GM21529 (cell line): ENCODE results near the gene GIMAP5.
A peak's percentile ranks its signal among the peaks of the same experiment; 100 is the strongest.

Source experiments
- ATAC-seq: cut with Tn5 transposase; IDR thresholded peaks from one replicate; pipeline ENCODE4 v1.9.1; 2021; ENCODE audit not compliant: unreplicated experiment

The GIMAP5 gene

DNA sequence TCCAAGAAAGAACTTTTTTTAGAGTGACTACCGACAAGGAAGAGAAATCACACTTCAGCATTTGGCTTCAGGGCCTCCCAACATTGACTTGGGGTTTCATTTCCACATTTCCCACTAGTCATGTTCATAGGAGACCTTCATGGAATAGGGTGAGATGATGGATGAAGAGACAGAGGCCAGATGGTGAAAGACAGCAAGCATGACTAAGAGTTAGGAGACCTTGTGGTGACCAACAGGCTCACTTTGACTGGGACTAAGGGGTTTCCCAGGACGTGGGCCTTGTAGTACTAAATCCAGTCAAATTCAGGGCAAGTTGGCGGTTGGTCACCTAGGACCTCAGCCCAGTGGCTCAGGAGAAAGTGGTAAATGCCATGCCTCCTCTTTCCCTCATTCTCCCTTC, 3.0 kb upstream of the GIMAP5 start:
- no peak for ATAC-seq

DNA sequence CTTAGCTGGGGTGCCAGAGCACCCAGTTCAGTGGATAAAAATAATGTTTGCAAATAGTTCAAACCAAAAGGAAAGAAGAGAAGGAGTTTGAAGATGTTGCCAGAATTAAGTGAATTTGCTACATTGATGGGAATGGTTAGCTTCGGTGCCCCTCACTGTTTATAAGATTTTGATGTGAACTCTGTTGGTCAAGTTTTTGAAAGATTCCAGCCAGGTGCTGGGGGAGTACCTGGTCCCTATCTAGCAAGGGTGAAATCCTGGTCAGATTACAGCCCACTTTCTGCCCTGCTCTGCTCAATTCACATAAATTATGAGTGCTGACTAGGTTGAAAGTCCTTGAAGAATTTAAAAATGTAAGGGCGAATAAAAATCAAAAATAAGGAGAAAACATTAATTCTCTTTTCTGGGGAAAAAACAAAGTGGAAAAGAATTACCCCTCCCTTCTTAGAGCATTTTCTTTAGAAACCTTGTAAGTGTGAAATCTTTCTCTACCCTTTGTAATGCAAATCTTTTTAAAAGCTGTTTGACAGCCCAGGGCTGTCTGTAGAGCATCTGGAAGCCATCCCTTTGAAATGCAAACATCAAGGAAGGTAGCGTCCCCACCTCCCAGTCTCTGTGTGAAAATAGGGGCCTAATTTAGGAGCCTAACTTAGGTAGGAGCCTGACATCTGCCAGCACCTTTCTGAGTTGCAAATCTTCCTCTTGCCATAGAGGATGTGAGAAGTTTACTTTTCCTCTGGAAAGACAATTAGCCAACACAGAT, 1.4 kb upstream of the GIMAP5 start:
- ATAC-seq: no peak

- ATAC-seq: peak; percentile 29
These were observed 354 bp upstream of the GIMAP5 start for GRCh38 chr7:150736864-150737263.

DNA sequence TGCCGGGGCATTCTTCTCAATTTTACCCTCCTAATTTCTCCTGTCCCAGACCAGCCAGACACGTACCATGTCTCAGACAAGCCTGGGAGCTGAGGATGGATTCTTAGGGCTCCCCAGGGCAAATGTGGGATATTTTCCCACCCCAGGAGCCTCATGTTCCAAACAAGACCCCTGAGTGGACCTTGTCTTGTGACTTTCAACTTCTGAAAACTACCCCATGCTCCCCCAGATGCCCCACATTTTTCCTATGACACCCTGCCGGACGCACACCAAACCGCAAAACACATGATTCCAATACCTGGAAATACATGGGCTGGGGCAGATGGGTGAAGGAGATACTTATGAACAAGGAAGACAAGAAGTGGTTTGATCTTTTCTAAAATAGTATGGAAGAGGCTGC, 874 bp downstream of the GIMAP5 start:
- no peak for ATAC-seq

- ATAC-seq: no peak
These were observed 1.4 kb downstream of the GIMAP5 start for GRCh38 chr7:150738591-150739001.

DNA sequence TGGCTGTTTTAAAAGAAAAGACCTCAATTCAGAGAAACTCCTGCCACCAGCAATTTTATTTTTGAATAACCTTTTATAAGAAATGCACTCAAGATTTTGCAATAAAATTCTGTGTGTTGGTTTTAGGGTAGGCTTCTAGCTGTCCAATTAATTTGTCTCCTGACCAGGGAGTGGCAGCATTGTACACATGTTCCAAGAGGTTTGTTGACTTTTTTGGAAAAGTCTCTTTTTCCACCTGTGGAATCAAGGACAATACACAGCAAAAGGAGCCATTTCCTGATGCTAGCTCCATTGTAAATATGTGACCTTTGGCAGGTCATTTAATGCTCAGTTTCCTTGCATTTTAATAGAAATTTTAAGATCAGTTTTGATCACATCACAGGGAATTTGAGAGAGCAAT, 1.8 kb downstream of the GIMAP5 start:
- ATAC-seq: no peak

DNA sequence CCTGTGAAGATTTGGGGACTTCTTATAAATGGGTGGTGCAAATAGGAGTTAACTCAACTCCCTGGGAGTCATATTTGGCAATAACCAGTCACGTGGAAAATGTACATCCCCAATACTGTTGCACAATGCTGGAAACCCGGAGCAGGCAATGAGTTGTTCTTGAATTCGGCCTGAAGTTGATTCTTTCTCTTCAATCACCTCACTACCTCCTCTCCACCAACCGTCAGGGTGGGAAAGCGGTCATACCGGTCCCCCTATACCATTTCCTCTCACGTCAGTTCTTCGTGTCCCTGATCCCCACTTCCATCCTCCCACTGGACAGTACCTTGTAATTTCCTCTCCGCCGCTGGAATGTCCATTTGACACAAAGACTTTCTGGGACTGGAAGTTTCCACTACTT, 2.8 kb downstream of the GIMAP5 start:
- no peak for ATAC-seq

DNA sequence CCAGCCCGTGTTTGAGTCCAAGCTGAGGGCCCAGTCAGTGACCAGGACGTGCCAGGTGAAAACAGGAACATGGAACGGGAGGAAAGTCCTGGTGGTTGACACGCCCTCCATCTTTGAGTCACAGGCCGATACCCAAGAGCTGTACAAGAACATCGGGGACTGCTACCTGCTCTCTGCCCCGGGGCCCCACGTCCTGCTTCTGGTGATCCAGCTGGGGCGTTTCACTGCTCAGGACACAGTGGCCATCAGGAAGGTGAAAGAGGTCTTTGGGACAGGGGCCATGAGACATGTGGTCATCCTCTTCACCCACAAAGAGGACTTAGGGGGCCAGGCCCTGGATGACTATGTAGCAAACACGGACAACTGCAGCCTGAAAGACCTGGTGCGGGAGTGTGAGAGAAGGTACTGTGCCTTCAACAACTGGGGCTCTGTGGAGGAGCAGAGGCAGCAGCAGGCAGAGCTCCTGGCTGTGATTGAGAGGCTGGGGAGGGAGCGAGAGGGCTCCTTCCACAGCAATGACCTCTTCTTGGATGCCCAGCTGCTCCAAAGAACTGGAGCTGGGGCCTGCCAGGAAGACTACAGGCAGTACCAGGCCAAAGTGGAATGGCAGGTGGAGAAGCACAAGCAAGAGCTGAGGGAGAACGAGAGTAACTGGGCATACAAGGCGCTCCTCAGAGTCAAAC, 5.2 kb downstream of the GIMAP5 start:
- no peak for ATAC-seq

DNA sequence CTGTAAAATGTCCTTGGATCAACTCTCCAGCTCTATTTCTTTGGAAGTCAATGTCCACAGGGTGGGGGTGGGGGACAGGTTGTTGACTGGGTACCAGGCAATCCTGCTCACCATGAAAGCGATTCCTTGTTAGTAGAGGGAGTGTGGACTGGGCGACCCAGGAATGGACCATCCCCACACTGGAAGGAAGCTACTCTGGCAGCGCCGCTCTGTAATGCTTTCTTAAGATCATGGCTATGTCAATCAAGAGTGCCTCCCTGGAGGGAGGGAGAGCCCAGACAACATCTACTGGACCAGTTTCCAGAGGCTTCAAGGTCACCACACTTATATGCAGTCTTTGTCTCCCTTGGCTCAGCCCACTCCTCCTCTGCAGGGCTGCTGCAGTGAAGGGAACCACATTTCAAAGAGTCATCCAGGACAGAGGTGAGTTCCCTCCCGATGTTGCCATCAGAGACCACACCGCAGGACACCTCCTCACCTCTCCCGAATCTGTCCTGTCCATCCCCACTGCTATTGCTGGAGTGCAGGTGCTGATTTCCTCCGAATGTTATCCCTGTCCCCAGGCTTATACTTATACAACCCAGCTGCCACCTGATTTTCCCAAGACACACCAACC, 6.9 kb downstream of the GIMAP5 start:
- no peak for ATAC-seq

- ATAC-seq: no peak
These were observed 7.9 kb downstream of the GIMAP5 start for GRCh38 chr7:150745086-150745485.

DNA sequence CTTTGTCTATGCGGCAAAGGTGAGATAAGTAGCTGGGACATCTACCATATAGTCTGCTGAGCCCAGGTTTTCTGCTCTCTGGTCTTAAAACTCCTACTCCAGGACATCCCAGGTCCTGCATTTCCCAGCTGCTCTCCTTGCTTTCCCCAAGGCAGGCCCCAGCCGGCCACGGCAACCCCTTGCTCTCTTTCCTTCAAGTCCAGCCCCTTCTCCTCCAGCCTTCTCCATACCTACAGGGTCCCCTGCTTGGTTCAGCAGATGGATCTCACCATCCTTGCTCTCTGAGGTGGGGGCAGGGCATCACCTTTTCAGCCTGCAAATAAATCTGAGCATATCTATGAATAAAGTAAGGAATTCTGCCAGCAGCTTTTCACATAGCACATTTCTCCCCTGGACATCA, 8.7 kb downstream of the GIMAP5 start:
- no peak for ATAC-seq

GRCh38 chr7:150746921-150747320, 9.7 kb downstream of the GIMAP5 start:
- ATAC-seq: no peak

DNA sequence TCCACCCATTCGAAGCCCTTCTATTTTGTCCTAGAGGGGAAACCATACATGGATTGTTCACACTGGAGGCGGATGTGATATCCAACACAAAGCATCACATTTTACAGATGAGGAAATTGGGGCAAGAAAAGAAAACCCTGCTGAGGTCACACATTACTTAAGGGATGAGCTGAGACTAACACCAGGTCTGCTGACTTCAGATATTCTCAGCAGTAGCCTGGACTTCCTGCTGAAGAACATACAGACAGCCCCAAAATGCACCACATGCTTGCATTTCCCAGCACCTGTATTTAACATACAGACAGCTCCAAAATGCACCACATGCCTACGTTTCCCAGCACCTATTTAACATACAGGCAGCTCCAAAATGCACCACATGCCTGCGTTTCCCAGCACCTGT, 11.2 kb downstream of the GIMAP5 start:
- ATAC-seq: no peak

DNA sequence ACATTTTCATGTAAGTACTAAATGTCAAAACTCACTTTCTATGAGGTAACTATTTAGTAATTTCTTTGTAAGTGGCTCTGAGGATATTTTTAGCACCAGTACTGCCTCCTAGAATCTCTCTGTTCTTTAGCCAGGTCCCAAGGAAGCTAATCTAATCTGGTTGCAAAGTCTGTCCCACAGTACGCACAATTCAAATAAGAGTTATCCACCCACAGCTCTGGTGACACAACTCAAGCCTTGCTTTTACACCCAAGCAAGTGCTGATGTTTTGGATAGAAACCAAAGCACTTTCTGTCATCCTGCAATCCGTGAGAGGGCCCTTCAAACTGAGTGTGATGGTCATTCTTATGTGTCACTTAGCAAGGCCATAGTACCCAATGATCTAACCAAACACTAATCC, 14.5 kb downstream of the GIMAP5 start:
- ATAC-seq: no peak

DNA sequence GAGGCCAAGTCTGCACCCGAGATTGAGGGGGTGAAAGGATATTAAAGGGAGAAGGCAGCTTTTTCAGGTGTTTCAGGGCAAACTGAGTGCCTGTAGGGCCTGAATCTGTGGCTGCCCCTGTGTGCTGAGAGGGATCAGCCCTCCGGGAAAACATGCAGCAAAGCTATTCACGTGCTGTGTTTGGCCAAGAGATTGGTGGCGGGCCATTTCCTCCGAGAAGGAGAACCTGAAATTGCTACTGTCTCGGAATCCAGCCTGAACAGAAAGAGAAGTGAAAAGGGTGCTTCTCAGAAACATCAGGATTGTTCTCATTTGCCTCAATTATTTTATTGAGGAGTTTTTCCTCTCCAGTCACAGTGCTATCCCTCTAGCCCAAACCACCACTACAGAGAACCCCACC, 16.0 kb downstream of the GIMAP5 start:
- no peak for ATAC-seq

DNA sequence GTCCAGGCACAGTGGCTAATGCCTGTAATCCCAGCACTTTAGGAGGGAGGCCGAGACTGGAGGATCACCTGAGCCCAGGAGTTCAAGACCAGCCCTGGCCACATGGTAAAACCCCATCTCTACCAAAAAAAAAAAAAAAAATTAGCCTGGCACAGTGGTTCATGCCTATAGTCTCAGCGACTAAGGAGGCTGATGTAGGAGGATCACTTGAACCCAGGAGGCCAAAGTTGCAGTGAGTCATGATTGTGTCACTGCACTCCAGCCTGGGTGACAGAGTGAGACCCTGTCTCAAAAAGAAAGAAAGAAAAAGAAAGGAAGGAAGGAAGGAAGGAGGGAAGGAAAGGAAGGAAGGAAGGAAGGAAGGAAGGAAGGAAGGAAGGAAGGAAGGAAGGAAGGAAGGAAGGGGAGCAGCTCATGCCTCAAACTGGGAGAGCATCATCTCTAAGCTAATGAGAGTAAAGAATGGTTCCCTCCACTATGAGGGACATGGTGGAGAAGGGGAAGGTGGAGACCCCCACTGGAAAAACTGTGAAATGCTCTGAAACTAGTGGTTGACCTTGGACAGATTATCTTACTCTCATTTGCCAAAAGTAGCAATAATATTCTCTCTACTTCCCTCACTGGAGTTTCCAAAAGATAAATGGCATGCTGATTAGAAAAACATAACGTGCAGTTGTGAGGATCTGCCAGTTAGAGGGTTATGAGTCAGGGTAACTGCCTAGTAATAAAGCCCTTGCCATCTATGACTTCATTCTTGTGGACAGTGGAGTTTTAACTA, 16.8 kb downstream of the GIMAP5 start:
- peak; percentile 47 for ATAC-seq

DNA sequence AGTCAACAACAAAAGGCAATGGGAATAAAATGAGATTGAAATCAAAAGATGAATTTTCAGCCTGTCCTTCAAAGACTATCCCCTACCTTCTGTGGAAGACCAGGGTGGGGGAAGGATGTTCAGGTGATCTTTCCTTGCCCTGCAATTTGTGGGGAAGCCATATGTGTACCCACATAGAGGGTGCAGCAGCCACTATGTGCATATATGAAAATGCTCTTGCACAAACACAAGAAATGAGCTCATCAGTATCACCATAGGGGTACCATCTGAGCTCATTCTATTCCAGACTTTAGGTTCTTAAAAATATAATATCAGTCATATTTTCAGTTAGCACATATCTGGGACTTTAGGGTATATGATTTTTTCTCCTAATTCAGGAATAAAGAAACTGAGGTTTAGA, 17.7 kb downstream of the GIMAP5 start:
- ATAC-seq: no peak

GRCh38 chr7:150755473-150756099, 18.4 kb downstream of the GIMAP5 start:
- peak; percentile 57 for ATAC-seq

GRCh38 chr7:150756166-150756565, 18.9 kb downstream of the GIMAP5 start:
- ATAC-seq: no peak

DNA sequence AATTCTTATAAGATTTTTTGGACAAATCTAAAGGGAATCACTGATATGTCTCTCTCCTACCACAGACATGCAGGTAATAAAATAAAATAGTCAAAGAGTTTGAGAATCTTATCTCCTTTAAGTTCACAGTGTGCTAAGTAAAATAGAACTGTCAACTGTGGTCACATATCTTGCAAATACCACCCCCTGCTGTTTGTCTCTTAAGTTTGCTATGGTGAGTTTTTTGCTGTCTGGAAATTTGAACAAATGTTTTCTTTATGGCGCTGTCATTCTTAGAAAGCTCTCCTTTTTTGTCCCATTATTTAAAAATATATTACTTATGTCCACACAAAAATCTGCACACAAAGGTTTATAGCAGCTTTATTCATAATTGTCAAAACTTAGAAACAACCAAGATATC, 19.6 kb downstream of the GIMAP5 start:
- no peak for ATAC-seq

GRCh38 chr7:150759479-150759878, 22.3 kb downstream of the GIMAP5 start:
- no peak for ATAC-seq
